Psoas muscle (tissue), 8 donors: ENCODE results near the gene DEFB115. TPM values are rescaled to one million over a fixed set of nuclear protein-coding genes. Genes with fewer than 3 reads are reported as not detected.
"Not testable (repeated sequence)": the region's sequence is repeated elsewhere in the genome, so short reads cannot be mapped to it uniquely, and the experiment has no call there.

Source experiments
- ATAC-seq, 4 donors: fragments of 200-7000 bp; cut with Tn5 transposase; one replicate each; pipeline ENCODE4 v1.9.1; 2020; ENCODE audit warnings: moderate library complexity in 3 of 4, mild to moderate bottlenecking in 2 of 4
- DNase-seq, 2 donors: peaks; one replicate each; pipeline ENCODE4 v3.0.0-alpha.2; 2020
- H3K27ac ChIP-seq: fragments of 200-600 bp; one replicate; pipeline ENCODE4 v1.8.0; 2022
- H3K27me3 ChIP-seq, 3 donors: fragments of 200-600 bp in 1 of 3; one replicate each; pipeline versions ENCODE4 v1.6.1 to v1.8.0; 2013 to 2022; ENCODE audit warnings: low read length in 2 of 3, mild to moderate bottlenecking in 2 of 3, moderate library complexity in 1 of 3; ENCODE audit not compliant: insufficient read depth in 3 of 3
- H3K36me3 ChIP-seq, 2 donors: fragments of 200-600 bp in 1 of 2; one replicate each; pipeline versions ENCODE4 v1.6.1 to v1.8.0; 2013 to 2022; ENCODE audit warnings: low read depth in 1 of 2, mild to moderate bottlenecking in 1 of 2, moderate library complexity in 1 of 2; ENCODE audit not compliant: insufficient read depth in 1 of 2
- H3K4me1 ChIP-seq: fragments of 200-600 bp; one replicate; pipeline ENCODE4 v1.8.0; 2022
- H3K4me3 ChIP-seq: fragments of 200-600 bp; one replicate; pipeline ENCODE4 v1.8.0; 2022; ENCODE audit warnings: mild to moderate bottlenecking
- H3K9me3 ChIP-seq: fragments of 200-600 bp; one replicate; pipeline ENCODE4 v1.8.0; 2022
- CTCF ChIP-seq: fragments of 200-600 bp; IDR thresholded peaks from one replicate; pipeline ENCODE4 v1.8.0; 2022; ENCODE audit warnings: antibody characterized with exemption
- WGBS, 3 donors: extraction: QIAGEN DNeasy Blood & Tissue Kit; methylation state at CpG; one replicate each; pipeline versions ENCODE4 v1.1.6 to v1.1.7; 2013; 5-methylcytosine and 5-hydroxymethylcytosine counted together
- intact Hi-C, 2 donors: fragments of 100-400 bp; cut with DNase I; formaldehyde crosslinking; loops; one replicate each; pipeline versions ENCODE4 v1.11.0 to v1.14.2; 2022
- polyA plus RNA-seq, 3 donors: library from polyadenylated mRNA; stranded (reverse); fragments of 200-250 nt; gene quantifications; one replicate each; pipeline ENCODE4 v1.2.3, GENCODE V29; 2013
- total RNA-seq, 4 donors: library from RNA; stranded (reverse); fragmentation: NEBNext Ultra II Directional in 2 of 4; extraction: Animal tissue kit (Norgen Biotek cat#: 25700) in 2 of 4; gene quantifications; one replicate each; pipeline versions ENCODE4 v1.2.1 to v1.2.4, GENCODE V29; 2021 to 2023
- donor health status: healthy with polysubstance abuse.
- donor health status: DM: no; HTN: no; CAD: no; lungs with moderate emphysema.
- donor health status: Bipolar disorder and iron deficiency.
- donor health status: healthy.
- donor health status: DM: yes; HTN: yes; CAD: no.
- donor health status: DM: no; HTN: no; CAD: no.
- donor health status: DM: no; HTN: no; CAD: no.
- donor health status: DM: yes; HTN: yes; CAD: no.

The DEFB115 gene
- total and polyA plus RNA-seq, 7 donors, result not detected

GRCh38 chr20:31256959-31257358, 505 bp upstream of the DEFB115 start:
- DNase-seq (no peak), ATAC-seq (no peak)
- Histone ChIP-seq H3K4me3 (no peak overlapping the region), H3K9me3 (no peaks in the 10 kb centered on the region), H3K36me3 (no peaks in the 10 kb centered on the region), H3K27me3 (no peaks in the 10 kb centered on the region), H3K4me1 (no peaks in the 10 kb centered on the region), H3K27ac (no peak overlapping the region)
- WGBS, 3 donors, result 33 to 38% (median 36%) methylated on average over 3 of the region's 3 CpGs
- intact Hi-C loops, result no loop called here
- TF ChIP-seq CTCF, result no peak

DNA sequence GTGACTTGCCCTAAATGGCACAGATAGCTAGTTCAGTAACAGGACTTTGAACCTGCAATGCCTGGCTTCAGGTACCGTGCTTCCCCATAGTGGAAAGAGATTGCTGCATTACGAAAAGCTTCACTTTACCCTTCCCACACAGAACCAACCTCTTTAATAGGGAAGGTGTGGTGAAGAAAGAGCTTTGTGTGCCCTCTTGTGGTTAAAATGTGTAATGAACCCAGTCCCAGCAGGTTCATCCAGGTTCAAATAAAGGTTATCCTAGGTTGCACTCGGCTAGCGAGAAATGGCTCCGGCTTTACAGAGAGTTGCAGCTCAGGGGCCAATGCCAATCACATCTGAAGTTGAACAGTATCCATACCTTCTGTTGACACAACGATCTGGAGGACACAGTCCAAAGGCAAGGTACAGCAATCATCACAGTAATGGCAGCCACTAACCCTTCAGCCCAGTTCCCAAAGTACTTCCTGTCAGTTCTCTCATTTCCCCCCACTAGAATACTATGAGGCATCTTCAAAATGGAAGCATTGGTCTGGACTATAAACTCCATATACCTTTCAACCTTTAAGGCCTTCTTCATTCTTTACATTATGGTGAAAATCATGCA, 3.0 kb downstream of the DEFB115 start:
- DNase-seq (no peak), ATAC-seq (no peak)
- Histone ChIP-seq H3K9me3 (no peaks in the 10 kb centered on the region), H3K27me3 (no peaks in the 10 kb centered on the region), H3K27ac (no peak overlapping the region), H3K4me3 (no peak overlapping the region), H3K4me1 (no peaks in the 10 kb centered on the region), H3K36me3 (no peaks in the 10 kb centered on the region)
- no peak for TF ChIP-seq CTCF
- 68 to 72% (median 69%) methylated on average over 6 of the region's 6 CpGs for WGBS, 3 donors
- intact Hi-C loops, result no loop called here

- Histone ChIP-seq H3K4me3 (no peak overlapping the region), H3K27ac (no peak overlapping the region), H3K4me1 (no peaks in the 10 kb centered on the region), H3K27me3 (no peaks in the 10 kb centered on the region), H3K36me3 (no peaks in the 10 kb centered on the region), H3K9me3 (peaks cover 18% of the 10 kb centered on the region)
- intact Hi-C loops, result no loop called here
- WGBS, 3 donors, result 80 to 85% (median 82%) methylated on average over 20 of the region's 20 CpGs
- no peak for TF ChIP-seq CTCF
- DNase-seq, result no peak
- no peak for ATAC-seq
Measured at GRCh38 chr20:31274441-31274840, 17.0 kb downstream of the DEFB115 start.

- DNase-seq (no peak), ATAC-seq (no peak)
- WGBS, 3 donors, result 57 to 82% (median 67%) methylated on average over 1 of the region's 1 CpG
Measured at GRCh38 chr20:31278178-31278577, 20.7 kb downstream of the DEFB115 start.

DNA sequence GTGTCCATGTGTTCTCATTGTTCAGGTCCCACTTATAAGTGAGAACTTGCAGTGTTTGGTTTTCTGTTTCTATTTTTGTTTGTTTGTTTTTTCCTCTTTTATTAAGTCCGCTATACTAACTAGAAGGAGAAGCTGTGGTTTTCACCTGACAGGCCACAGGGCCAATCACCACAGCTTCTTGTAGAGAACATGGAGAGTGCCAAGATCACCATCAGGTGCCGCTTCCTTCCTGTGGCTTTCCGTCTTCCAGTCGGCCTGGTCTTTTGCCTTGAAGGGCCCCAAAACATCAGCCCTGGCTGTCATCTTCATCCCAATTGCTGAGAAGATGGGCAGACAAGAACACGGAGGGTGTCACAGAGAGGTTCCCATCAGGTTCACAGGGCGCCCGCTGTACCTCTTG, 27.5 kb downstream of the DEFB115 start:
- not testable (repeated sequence) for H3K9me3 ChIP-seq, ATAC-seq, DNase-seq

More at GRCh38 chr20:31278178-31278577, 20.7 kb downstream of the DEFB115 start:
- intact Hi-C loops, result no loop called here
- Histone ChIP-seq H3K4me1 (no peaks in the 10 kb centered on the region), H3K27ac (no peak overlapping the region), H3K27me3 (no peaks in the 10 kb centered on the region), H3K9me3 (peaks cover 7% of the 10 kb centered on the region), H3K36me3 (no peaks in the 10 kb centered on the region), H3K4me3 (no peak overlapping the region)
- TF ChIP-seq CTCF, result no peak

More for the DNA sequence above, 27.5 kb downstream of the DEFB115 start:
- H3K36me3 ChIP-seq, H3K4me1 ChIP-seq, intact Hi-C loops, H3K4me3 ChIP-seq, H3K27me3 ChIP-seq, H3K27ac ChIP-seq: not testable (repeated sequence)
- 62 to 69% (median 64%) methylated on average over 7 of the region's 7 CpGs for WGBS, 3 donors
